MM.1S (cell line): Measurements from ENCODE around the gene MTHFD2.

Experiments used
- EZH2 ChIP-seq: fragments of 300-600 bp; sonication (generic); optimal IDR thresholded peaks from 2 replicates; pipeline ENCODE3; 2017; ENCODE audit warnings: low read depth, mild to moderate bottlenecking, antibody characterized with exemption, low read length, mixed read lengths
- EZH2phosphoT487 ChIP-seq: fragments of 300-600 bp; sonication (generic); IDR thresholded peaks from 2 replicates; pipeline ENCODE4 v1.6.1; 2018; ENCODE audit warnings: antibody characterized with exemption, low read length
- TF ChIP-seq, protein P1 (sequence below): fragments of 300-600 bp; sonication (generic); IDR thresholded peaks from 2 replicates; pipeline ENCODE4 v1.5.1; 2016; ENCODE audit warnings: antibody characterized with exemption, low read length, mixed read lengths

DNA sequence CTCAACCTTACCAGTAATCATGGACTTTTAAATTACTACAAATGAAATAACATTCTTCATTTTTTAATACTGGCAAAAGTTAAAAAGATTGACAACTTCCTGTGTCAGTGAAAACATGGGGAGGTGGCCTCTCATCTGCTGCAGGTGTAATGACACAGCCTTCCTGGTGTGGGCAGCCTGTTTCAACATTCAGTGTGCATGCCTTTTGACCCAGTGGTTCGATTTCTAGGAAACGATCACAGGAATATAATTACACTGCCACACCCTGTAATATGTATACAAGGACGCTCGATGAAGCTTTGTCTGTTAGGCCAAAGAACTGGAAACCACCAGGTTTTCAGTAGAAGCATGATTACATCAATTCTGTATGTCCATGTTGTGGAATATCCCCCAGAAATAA lies 68.7 kb downstream of the MTHFD2 start:
- TF ChIP-seq, protein P1, sequence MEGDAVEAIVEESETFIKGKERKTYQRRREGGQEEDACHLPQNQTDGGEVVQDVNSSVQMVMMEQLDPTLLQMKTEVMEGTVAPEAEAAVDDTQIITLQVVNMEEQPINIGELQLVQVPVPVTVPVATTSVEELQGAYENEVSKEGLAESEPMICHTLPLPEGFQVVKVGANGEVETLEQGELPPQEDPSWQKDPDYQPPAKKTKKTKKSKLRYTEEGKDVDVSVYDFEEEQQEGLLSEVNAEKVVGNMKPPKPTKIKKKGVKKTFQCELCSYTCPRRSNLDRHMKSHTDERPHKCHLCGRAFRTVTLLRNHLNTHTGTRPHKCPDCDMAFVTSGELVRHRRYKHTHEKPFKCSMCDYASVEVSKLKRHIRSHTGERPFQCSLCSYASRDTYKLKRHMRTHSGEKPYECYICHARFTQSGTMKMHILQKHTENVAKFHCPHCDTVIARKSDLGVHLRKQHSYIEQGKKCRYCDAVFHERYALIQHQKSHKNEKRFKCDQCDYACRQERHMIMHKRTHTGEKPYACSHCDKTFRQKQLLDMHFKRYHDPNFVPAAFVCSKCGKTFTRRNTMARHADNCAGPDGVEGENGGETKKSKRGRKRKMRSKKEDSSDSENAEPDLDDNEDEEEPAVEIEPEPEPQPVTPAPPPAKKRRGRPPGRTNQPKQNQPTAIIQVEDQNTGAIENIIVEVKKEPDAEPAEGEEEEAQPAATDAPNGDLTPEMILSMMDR: peak; percentile 73
- no peak for TF ChIP-seq EZH2
- no peak for TF ChIP-seq EZH2phosphoT487
